ENCODE measurements around the gene CSHL1. TPM values are rescaled to one million over a fixed set of nuclear protein-coding genes. Genes with fewer than 3 reads are reported as not detected.
"Not testable (repeated sequence)": the region's sequence is repeated elsewhere in the genome, so short reads cannot be mapped to it uniquely, and the experiment has no call there.

Gene CSHL1
- total RNA-seq, 1 experiment from 2014 or later, result not detected

- intact Hi-C loops (cut with micrococcal nuclease; ENCODE audit: unreplicated experiment), result loop anchor here (2.0 to 10.0 kb wide), 2 partner anchors 365 to 497 kb away; no protein-coding TSS in a partner anchor
- TF ChIP-seq EZH2 (IDR thresholded peaks at IDR 0.05; ENCODE audit: low read depth), result no peak
- TF ChIP-seq, protein P1, sequence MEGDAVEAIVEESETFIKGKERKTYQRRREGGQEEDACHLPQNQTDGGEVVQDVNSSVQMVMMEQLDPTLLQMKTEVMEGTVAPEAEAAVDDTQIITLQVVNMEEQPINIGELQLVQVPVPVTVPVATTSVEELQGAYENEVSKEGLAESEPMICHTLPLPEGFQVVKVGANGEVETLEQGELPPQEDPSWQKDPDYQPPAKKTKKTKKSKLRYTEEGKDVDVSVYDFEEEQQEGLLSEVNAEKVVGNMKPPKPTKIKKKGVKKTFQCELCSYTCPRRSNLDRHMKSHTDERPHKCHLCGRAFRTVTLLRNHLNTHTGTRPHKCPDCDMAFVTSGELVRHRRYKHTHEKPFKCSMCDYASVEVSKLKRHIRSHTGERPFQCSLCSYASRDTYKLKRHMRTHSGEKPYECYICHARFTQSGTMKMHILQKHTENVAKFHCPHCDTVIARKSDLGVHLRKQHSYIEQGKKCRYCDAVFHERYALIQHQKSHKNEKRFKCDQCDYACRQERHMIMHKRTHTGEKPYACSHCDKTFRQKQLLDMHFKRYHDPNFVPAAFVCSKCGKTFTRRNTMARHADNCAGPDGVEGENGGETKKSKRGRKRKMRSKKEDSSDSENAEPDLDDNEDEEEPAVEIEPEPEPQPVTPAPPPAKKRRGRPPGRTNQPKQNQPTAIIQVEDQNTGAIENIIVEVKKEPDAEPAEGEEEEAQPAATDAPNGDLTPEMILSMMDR (conservative IDR thresholded peaks at IDR 0.05), result no peak
- ChIA-PET CTCF (interaction anchor here (0.7 to 3.2 kb wide), 2 partner anchors 57 to 216 kb away, joined by 3 to 21 read pairs; no protein-coding TSS in a partner anchor), POLR2A (ENCODE audit: unreplicated experiment) (interaction anchor here (0.6 kb wide), 1 partner anchor 379 kb away, joined by 3 read pairs; no protein-coding TSS in a partner anchor)
- H3K36me3 ChIP-seq (ENCODE audit: low read depth), result no peaks in the 10 kb centered on the region
- H3K9me3 ChIP-seq (ENCODE audit: insufficient read depth, low read depth), result no peaks in the 10 kb centered on the region
- H3F3A ChIP-seq (ENCODE audit: insufficient read depth, low read depth), result no peaks in the 10 kb centered on the region
- DNase-seq, result no peak
- peaks cover 18% of the 10 kb centered on the region; the same call in 1 of the 2 replicates for H3K27me3 ChIP-seq (ENCODE audit: insufficient read depth, low read depth)
- H3K79me2 ChIP-seq (ENCODE audit: low read depth), result no peaks in the 10 kb centered on the region
- no peaks in the 10 kb centered on the region for H3K4me1 ChIP-seq (replicated peaks; ENCODE audit: insufficient read depth)
- H3K4me3 ChIP-seq, result no peak overlapping the region
- no peaks in the 10 kb centered on the region for H4K20me1 ChIP-seq (ENCODE audit: insufficient read depth)
- no peak overlapping the region for H2AFZ ChIP-seq
- no peak overlapping the region for H3K27ac ChIP-seq
- no TSS peak for BruUV-seq (replicated peaks)
- no peak overlapping the region for H3K4me2 ChIP-seq
- no peaks in the 10 kb centered on the region for H3K9me2 ChIP-seq (ENCODE audit: insufficient read depth)
Measured at GRCh38 chr17:63917646-63918045, 6.6 kb upstream of the CSHL1 start.

GRCh38 chr17:63917206-63917605, 6.1 kb upstream of the CSHL1 start:
- H2AFZ ChIP-seq; H3K4me2 ChIP-seq; H3K4me3 ChIP-seq; H3K9me2 ChIP-seq (ENCODE audit: insufficient read depth); BruUV-seq (replicated peaks); H3K9me3 ChIP-seq (ENCODE audit: insufficient read depth, low read depth); H4K20me1 ChIP-seq (ENCODE audit: insufficient read depth); H3K27ac ChIP-seq; H3K36me3 ChIP-seq (ENCODE audit: low read depth); H3F3A ChIP-seq (ENCODE audit: insufficient read depth, low read depth); H3K4me1 ChIP-seq (replicated peaks; ENCODE audit: insufficient read depth); H3K79me2 ChIP-seq (ENCODE audit: low read depth); DNase-seq: not testable (repeated sequence)
- ChIA-PET POLR2A (ENCODE audit: unreplicated experiment) (interaction anchor here (0.6 kb wide), 1 partner anchor 379 kb away, joined by 3 read pairs; no protein-coding TSS in a partner anchor), CTCF (interaction anchor here (0.6 to 3.2 kb wide), 2 partner anchors 47 to 217 kb away, joined by 3 to 21 read pairs; no protein-coding TSS in a partner anchor)
- H3K27me3 ChIP-seq (ENCODE audit: insufficient read depth, low read depth), result peaks cover 18% of the 10 kb centered on the region; the same call in 1 of the 2 replicates
- intact Hi-C loops (cut with micrococcal nuclease; ENCODE audit: unreplicated experiment), result loop anchor here (10.0 kb wide), 1 partner anchor 498 kb away; no protein-coding TSS in a partner anchor

DNA sequence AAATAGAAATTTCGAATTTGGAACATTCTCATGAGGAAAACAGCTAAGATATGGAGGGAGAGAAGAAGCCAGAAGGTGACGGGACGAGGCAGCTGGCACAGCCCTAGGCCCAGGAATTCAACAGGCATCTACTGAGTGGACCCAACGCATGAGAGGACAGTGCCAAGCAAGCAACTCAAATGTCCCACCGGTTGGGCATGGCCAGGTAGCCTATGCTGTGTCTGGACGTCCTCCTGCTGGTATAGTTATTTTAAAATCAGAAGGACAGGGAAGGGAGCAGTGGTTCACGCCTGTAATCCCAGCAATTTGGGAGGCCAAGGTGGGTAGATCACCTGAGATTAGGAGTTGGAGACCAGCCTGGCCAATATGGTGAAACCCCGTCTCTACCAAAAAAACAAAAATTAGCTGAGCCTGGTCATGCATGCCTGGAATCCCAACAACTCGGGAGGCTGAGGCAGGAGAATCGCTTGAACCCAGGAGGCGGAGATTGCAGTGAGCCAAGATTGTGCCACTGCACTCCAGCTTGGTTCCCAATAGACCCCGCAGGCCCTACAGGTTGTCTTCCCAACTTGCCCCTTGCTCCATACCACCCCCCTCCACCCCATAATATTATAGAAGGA, 5.6 kb upstream of the CSHL1 start:
- Histone ChIP-seq H3K36me3 (ENCODE audit: low read depth) (no peaks in the 10 kb centered on the region), H4K20me1 (ENCODE audit: insufficient read depth) (no peaks in the 10 kb centered on the region), H3K4me1 (replicated peaks; ENCODE audit: insufficient read depth) (no peaks in the 10 kb centered on the region), H3K4me2 (no peak overlapping the region), H3K9me2 (ENCODE audit: insufficient read depth) (no peaks in the 10 kb centered on the region), H3K9me3 (ENCODE audit: insufficient read depth, low read depth) (no peaks in the 10 kb centered on the region), H3K27ac (no peak overlapping the region), H3F3A (ENCODE audit: insufficient read depth, low read depth) (no peaks in the 10 kb centered on the region), H3K79me2 (ENCODE audit: low read depth) (no peaks in the 10 kb centered on the region), H3K4me3 (no peak overlapping the region), H3K27me3 (ENCODE audit: insufficient read depth, low read depth) (peaks cover 18% of the 10 kb centered on the region; the same call in 1 of the 2 replicates), H2AFZ (no peak overlapping the region)
- TF ChIP-seq EZH2 (IDR thresholded peaks at IDR 0.05; ENCODE audit: low read depth), result no peak
- DNase-seq, result no peak
- CTCF ChIA-PET, result interaction anchor here (0.6 kb wide), 1 partner anchor 47 kb away, joined by 3 read pairs; no protein-coding TSS in a partner anchor
- BruUV-seq (replicated peaks), result no TSS peak
- POLR2A ChIA-PET (ENCODE audit: unreplicated experiment), result no interaction called here
- intact Hi-C loops (cut with micrococcal nuclease; ENCODE audit: unreplicated experiment), result loop anchor here (10.0 kb wide), 1 partner anchor 498 kb away; no protein-coding TSS in a partner anchor

DNA sequence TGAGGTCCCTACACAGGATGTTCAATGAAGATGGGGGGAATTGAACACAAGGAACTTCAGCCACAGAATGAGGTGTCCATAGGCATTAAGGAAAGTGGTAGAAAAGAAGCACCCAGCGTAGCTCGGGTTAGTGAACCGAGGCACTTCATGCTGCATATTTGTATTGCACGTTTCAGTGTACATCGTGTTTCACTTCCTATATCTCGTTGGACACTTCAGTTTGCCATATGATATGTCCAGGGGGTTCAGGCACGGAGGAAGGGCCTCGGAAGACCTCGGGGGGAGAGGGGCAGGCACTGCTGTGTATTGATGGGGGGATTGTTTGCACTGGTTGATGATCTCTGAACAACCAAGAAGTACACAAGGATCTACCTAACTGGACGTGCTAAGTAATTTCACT, 4.7 kb upstream of the CSHL1 start:
- H3K36me3 ChIP-seq (ENCODE audit: low read depth); BruUV-seq (replicated peaks); H4K20me1 ChIP-seq (ENCODE audit: insufficient read depth); H3K4me1 ChIP-seq (replicated peaks; ENCODE audit: insufficient read depth); H3K79me2 ChIP-seq (ENCODE audit: low read depth); DNase-seq; H2AFZ ChIP-seq; H3K9me2 ChIP-seq (ENCODE audit: insufficient read depth); H3F3A ChIP-seq (ENCODE audit: insufficient read depth, low read depth); H3K9me3 ChIP-seq (ENCODE audit: insufficient read depth, low read depth); H3K27ac ChIP-seq; H3K4me3 ChIP-seq; POLR2A ChIA-PET (ENCODE audit: unreplicated experiment); H3K4me2 ChIP-seq: not testable (repeated sequence)
- H3K27me3 ChIP-seq (ENCODE audit: insufficient read depth, low read depth), result peaks cover 21% of the 10 kb centered on the region; the same call in 1 of the 2 replicates
- intact Hi-C loops (cut with micrococcal nuclease; ENCODE audit: unreplicated experiment), result loop anchor here (10.0 kb wide), 1 partner anchor 499 kb away; no protein-coding TSS in a partner anchor
- CTCF ChIA-PET, result interaction anchor here (0.6 kb wide), 1 partner anchor 71 kb away, joined by 7 read pairs; no protein-coding TSS in a partner anchor
